ENCODE measurements around the gene CRADD.
"Not testable (repeated sequence)": the region's sequence is repeated elsewhere in the genome, so short reads cannot be mapped to it uniquely, and the experiment has no call there.

CRADD gene

GRCh38 chr12:93912086-93912733, 235.0 kb downstream of the CRADD start:
- DNase-seq = no peak

GRCh38 chr12:93913845-93914244, 236.7 kb downstream of the CRADD start:
- DNase-seq = no peak

GRCh38 chr12:93914281-93914680, 237.1 kb downstream of the CRADD start:
- no peak for DNase-seq

- DNase-seq = no peak
Measured at GRCh38 chr12:93915411-93915810, 238.2 kb downstream of the CRADD start.

- DNase-seq = no peak
Measured at GRCh38 chr12:93916402-93916801, 239.2 kb downstream of the CRADD start.

- no peak for DNase-seq
Measured at GRCh38 chr12:93918262-93918661, 241.1 kb downstream of the CRADD start.

- DNase-seq = no peak
Measured at GRCh38 chr12:93918900-93919299, 241.7 kb downstream of the CRADD start.

GRCh38 chr12:93921521-93921920, 244.3 kb downstream of the CRADD start:
- DNase-seq = no peak

- DNase-seq = no peak
Measured at GRCh38 chr12:93922583-93923006, 245.4 kb downstream of the CRADD start.

GRCh38 chr12:93924367-93924766, 247.2 kb downstream of the CRADD start:
- no peak for DNase-seq

GRCh38 chr12:93925585-93926205, 248.5 kb downstream of the CRADD start:
- no peak for DNase-seq

- DNase-seq = no peak
Measured at GRCh38 chr12:93926237-93926636, 249.1 kb downstream of the CRADD start.

GRCh38 chr12:93929081-93929480, 251.9 kb downstream of the CRADD start:
- DNase-seq = not testable (repeated sequence)

- DNase-seq = no peak
Measured at GRCh38 chr12:93937812-93938211, 260.6 kb downstream of the CRADD start.

GRCh38 chr12:93938317-93938716, 261.1 kb downstream of the CRADD start:
- no peak for DNase-seq

- no peak for DNase-seq
Measured at GRCh38 chr12:93938931-93939330, 261.8 kb downstream of the CRADD start.

- DNase-seq = no peak
Measured at GRCh38 chr12:93939641-93940325, 262.6 kb downstream of the CRADD start.

GRCh38 chr12:93943780-93944179, 266.6 kb downstream of the CRADD start:
- DNase-seq = no peak

GRCh38 chr12:93944201-93944600, 267.0 kb downstream of the CRADD start:
- DNase-seq = no peak

Data from NCI-H1930 (cell line).